ENCODE measurements around the gene DST.

Gene DST

GRCh38 chr6:56605435-56605834 lies 37.3 kb downstream of the DST start:
- no peaks in the 10 kb centered on the region for H3K9me3 ChIP-seq (replicated peaks; ENCODE audit: insufficient read depth, low read length)
- DNase-seq, result no peak
- H3F3A ChIP-seq (ENCODE audit: insufficient read depth, low read length), result no peaks in the 10 kb centered on the region
- no peaks in the 10 kb centered on the region for H3K27me3 ChIP-seq (replicated peaks; ENCODE audit: insufficient read depth, low read length)
- no peaks in the 10 kb centered on the region for H4K20me1 ChIP-seq (ENCODE audit: insufficient read depth, low read length)
- H3K79me2 ChIP-seq (ENCODE audit: low read length), result no peaks in the 10 kb centered on the region
- H3K36me3 ChIP-seq (replicated peaks; ENCODE audit: insufficient read depth, low read length), result no peaks in the 10 kb centered on the region
- no peak overlapping the region for H3K9ac ChIP-seq (ENCODE audit: low read length)
- no peak overlapping the region for H3K4me3 ChIP-seq (ENCODE audit: low read length)
- H3K4me2 ChIP-seq (ENCODE audit: low read depth, low read length), result no peak overlapping the region
- H3K4me1 ChIP-seq (ENCODE audit: low read length), result no peaks in the 10 kb centered on the region
- no peak overlapping the region for H3K27ac ChIP-seq (ENCODE audit: low read length)
- no peak overlapping the region for H2AFZ ChIP-seq (ENCODE audit: low read length)
- H3K9me2 ChIP-seq (replicated peaks; ENCODE audit: insufficient read depth, low read length), result no peaks in the 10 kb centered on the region
- TF ChIP-seq EZH2 (optimal IDR thresholded peaks at IDR 0.05; ENCODE audit: low read depth, low read length) (no peak), CTCF (IDR thresholded peaks at IDR 0.05; ENCODE audit: low read length) (no peak), EZH2phosphoT487 (IDR thresholded peaks at IDR 0.05; ENCODE audit: low read length) (no peak)

- Histone ChIP-seq H3K27ac (ENCODE audit: low read length) (no peak overlapping the region), H3K9me3 (replicated peaks; ENCODE audit: insufficient read depth, low read length) (no peaks in the 10 kb centered on the region), H3K4me3 (ENCODE audit: low read length) (no peak overlapping the region), H3K79me2 (ENCODE audit: low read length) (no peaks in the 10 kb centered on the region), H4K20me1 (ENCODE audit: insufficient read depth, low read length) (no peaks in the 10 kb centered on the region), H3K9ac (ENCODE audit: low read length) (no peak overlapping the region), H3F3A (ENCODE audit: insufficient read depth, low read length) (no peaks in the 10 kb centered on the region), H3K27me3 (replicated peaks; ENCODE audit: insufficient read depth, low read length) (no peaks in the 10 kb centered on the region), H3K4me2 (ENCODE audit: low read depth, low read length) (no peak overlapping the region), H3K9me2 (replicated peaks; ENCODE audit: insufficient read depth, low read length) (no peaks in the 10 kb centered on the region), H3K4me1 (ENCODE audit: low read length) (no peaks in the 10 kb centered on the region), H3K36me3 (replicated peaks; ENCODE audit: insufficient read depth, low read length) (no peaks in the 10 kb centered on the region), H2AFZ (ENCODE audit: low read length) (no peak overlapping the region)
- DNase-seq, result no peak
- TF ChIP-seq EZH2phosphoT487 (IDR thresholded peaks at IDR 0.05; ENCODE audit: low read length), result no peak
- no peak for TF ChIP-seq CTCF (IDR thresholded peaks at IDR 0.05; ENCODE audit: low read length)
- TF ChIP-seq EZH2 (optimal IDR thresholded peaks at IDR 0.05; ENCODE audit: low read depth, low read length), result no peak
Observed at GRCh38 chr6:56604186-56604585, 38.5 kb downstream of the DST start.

- Histone ChIP-seq H3K4me3 (ENCODE audit: low read length) (no peak overlapping the region), H3K79me2 (ENCODE audit: low read length) (no peaks in the 10 kb centered on the region), H3K9me2 (replicated peaks; ENCODE audit: insufficient read depth, low read length) (no peaks in the 10 kb centered on the region), H3K9ac (ENCODE audit: low read length) (no peak overlapping the region), H3K27ac (ENCODE audit: low read length) (no peak overlapping the region), H4K20me1 (ENCODE audit: insufficient read depth, low read length) (no peaks in the 10 kb centered on the region), H3K36me3 (replicated peaks; ENCODE audit: insufficient read depth, low read length) (no peaks in the 10 kb centered on the region), H3K4me1 (ENCODE audit: low read length) (no peaks in the 10 kb centered on the region), H2AFZ (ENCODE audit: low read length) (no peak overlapping the region), H3F3A (ENCODE audit: insufficient read depth, low read length) (no peaks in the 10 kb centered on the region), H3K9me3 (replicated peaks; ENCODE audit: insufficient read depth, low read length) (no peaks in the 10 kb centered on the region), H3K27me3 (replicated peaks; ENCODE audit: insufficient read depth, low read length) (no peaks in the 10 kb centered on the region), H3K4me2 (ENCODE audit: low read depth, low read length) (no peak overlapping the region)
- no peak for DNase-seq
- TF ChIP-seq CTCF (IDR thresholded peaks at IDR 0.05; ENCODE audit: low read length) (no peak), EZH2phosphoT487 (IDR thresholded peaks at IDR 0.05; ENCODE audit: low read length) (no peak), EZH2 (optimal IDR thresholded peaks at IDR 0.05; ENCODE audit: low read depth, low read length) (no peak)
Observed at GRCh38 chr6:56601390-56601789, 41.3 kb downstream of the DST start.
